CD4-positive, alpha-beta T cell treated with Interferon gamma for 1 hour (primary cell): ENCODE data around the gene SLC24A3.

ENCODE experiments used
- DNase-seq: peaks from one replicate; pipeline ENCODE4 v3.0.0-alpha.2; 2020

SLC24A3 gene

DNA sequence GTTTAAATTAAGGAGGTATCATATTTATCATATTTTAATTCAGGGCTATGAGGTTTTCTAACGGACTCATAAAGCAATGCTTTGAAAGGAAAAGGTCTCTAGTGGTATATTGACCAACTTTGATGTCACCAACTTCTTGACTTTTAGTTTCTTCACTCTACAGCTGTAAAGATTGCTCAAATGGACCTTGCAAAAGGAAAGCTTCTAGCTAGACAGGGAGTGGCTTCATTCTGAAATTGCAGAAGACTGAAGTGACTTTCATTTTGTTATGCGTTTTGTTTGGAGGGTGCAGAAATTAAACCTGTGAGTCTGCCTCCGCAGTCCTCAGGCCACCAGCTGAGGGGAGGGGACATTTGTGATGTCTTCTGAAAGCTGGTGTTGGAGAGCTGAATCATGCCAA is 95.7 kb downstream of the SLC24A3 start:
- DNase-seq, result no peak

- DNase-seq, result no peak
Measured at GRCh38 chr20:19310541-19310940, 98.1 kb downstream of the SLC24A3 start.

DNA sequence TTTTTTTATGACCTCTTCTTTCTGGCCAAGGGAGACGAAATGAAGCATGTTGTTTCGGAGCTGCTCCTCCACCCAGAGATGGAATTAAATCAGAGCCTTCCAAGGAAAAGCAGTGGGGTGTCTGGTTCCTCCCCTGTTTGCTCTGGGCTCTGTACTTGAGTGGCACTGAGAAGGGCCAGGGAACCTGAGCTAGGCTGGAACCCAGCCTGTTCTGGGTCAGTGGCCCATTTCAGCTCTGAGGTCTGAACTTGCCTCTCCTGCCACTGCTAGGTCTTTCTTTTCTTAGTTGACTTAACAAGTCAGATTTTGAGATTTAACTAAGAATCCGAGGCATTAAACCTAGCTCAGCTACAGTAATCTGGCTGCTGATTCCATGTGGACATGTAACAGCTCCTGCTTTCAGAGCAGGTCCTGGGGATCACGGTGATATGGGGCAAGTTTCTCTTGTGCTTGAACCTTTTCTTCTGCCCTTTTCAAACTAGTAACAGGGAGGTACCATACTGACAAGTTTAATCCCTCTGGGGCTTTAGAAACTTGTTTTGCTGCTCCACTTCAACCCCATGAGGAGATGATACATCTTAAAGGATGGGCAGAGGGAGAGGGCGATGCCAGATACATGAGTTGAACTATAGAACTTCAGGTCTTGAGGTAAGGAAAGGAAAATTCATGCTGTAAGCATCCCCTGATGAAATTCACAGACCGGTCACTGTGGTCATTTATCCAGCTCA is 101.1 kb downstream of the SLC24A3 start:
- DNase-seq, result no peak

- no peak for DNase-seq
Measured at GRCh38 chr20:19314621-19315020, 102.2 kb downstream of the SLC24A3 start.

GRCh38 chr20:19317237-19318069 is 105.0 kb downstream of the SLC24A3 start:
- no peak for DNase-seq

DNA sequence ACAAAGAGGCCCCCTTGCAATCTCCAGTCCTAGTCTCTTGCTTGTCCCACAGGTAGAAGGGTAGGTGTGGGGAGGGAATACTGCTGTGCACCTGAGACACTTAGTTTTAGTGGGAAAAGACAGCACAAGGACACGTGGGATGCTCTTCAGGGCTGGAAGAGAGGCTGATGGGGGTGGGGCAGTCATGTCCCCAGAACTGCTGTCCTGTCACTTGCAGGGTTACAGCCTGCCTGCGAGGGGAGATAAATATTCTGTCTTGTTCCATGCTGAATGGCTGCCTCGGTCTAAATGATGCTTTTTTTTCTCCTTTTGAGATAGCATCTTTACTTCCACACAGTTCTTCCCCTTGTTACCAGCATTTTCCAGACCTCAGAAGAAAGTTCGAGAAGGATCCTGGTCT is 106.2 kb downstream of the SLC24A3 start:
- no peak for DNase-seq

DNA sequence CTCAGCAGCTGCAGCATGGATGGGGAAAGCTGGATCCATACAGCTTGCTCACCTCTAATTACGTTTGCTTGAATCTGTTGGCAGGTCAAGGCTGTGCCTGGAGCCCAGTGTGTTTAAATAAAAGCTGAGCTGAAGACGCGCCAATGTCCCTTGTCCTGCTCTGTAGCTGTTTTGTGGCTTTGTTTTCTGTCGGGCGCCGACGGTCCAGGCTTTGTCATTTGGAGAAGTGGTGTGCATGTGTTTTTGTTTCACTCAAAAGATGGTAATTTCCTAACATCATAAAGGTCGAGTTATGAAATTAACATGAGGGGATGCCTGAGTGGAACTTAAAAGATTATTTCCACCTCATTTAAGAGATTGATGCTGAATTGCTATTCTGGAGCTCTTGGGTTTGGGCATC is 107.6 kb downstream of the SLC24A3 start:
- no peak for DNase-seq

DNA sequence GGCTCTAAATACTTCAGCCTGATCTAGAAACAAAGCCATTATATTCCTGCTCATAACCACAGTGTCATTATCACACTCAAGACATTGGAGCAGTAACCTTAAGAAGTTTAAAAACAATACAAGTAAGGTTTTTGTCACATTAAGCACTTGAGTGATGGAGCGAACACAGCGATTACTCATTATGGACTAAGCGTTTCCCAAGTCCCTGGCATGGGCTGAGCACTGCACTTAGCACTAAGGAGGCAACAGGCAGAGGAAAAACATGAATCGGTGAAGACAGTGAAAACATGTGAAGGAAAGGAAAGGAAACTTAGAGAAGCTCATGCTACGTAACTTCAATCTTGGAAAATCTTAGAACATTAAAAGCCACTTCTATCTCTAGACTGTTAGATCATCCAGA is 108.7 kb downstream of the SLC24A3 start:
- DNase-seq, result no peak

DNA sequence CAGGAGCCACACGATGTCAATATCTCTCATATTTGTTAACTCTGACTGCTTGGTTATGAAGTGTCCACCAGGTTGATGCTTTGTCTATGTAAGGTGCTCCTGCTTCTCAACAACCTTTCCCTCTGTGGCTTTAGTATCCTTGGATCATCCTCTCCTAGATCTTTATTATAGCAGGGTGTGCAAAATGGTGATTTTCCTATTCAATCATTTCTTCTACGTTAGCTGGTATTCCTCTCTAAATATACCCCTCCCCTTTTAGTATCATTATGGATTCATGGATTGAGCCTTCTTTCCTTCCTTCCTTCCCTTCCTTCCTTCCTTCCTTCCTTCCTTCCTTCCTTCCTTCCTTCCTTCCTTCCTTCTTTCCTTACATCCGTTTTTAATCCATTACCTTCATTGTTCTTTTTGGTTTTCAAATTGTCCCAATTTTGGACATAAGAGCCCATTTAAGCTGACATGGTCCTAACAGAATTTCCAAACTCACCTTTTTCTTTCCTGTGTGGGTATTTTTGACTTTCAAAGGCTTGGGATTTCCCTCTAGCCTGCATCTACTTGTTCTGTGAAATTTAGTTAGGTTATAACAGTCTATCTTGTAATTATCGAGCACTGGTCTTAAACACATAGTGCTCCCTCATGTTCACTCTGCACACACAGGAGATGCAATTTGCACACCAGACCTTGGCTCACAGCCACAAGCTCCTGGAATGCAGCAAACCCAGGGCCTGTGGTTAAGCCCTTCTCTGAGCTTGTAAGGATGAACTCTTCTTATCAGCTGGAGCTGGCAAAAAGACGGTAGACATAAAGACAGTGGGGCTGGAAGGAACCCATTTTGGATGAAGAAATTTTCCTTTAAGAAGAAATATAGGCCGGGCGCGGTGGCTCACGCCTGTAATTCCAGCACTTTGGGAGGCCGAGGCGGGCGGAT is 109.9 kb downstream of the SLC24A3 start:
- DNase-seq, result no peak

DNA sequence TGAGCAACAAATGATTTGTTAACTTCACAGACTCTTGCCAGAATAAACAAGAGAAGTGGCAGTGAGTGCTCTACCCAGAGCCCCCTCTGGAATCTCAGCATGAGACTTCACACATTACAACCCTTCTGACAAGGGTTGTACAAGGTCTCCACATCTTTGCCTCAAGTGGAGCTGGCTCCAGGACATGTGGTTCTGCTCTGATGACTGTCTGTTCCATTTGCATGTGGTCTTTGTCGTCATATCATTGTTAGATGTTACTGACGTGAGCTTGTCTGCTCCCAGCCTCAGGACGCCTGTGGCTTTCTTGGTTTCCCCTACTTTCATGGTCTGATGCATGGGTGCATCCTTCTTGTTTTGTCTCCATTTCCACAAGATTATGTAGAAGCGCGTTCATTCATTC is 115.0 kb downstream of the SLC24A3 start:
- DNase-seq, result no peak

GRCh38 chr20:19328676-19329075 is 116.2 kb downstream of the SLC24A3 start:
- no peak for DNase-seq

DNA sequence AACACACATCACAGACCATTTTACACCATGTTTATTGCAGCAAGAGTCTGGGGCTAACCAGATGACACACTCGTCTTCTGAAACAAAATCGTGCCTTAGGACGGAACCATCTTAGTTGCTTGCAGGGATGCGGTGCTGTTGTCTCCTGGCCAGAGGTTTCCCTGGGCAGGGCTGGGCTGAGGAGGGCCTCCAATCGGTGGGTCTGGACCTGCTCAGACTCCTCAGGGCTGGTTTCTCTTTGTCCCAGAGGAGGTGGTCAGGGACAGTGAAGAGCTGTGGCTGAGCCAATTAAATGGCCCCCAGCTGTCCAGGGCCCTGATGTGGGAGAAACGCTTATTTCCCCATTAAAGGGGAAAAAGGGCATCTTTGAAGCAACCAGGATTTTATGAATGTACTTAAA is 117.6 kb downstream of the SLC24A3 start:
- DNase-seq, result no peak

GRCh38 chr20:19330731-19331130 is 118.3 kb downstream of the SLC24A3 start:
- DNase-seq, result no peak

DNA sequence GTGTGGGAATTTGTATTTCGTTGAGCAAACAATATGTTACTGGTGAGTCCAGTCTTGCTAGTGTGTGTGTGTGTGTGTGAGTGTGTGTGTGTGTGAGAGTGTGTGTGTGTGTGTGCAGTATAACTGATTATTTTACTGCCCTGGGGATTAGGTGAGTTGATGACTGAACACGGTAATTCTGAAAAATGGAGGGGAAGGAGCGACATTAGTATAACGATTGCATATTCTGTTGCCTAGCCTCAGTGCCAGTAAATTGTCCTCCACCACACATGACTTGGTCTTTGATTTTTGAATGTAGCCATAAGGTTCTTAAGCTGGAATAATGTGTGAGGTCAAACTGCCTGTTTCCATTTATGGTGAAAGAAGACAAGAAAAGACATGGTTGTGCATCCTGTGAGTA is 121.1 kb downstream of the SLC24A3 start:
- no peak for DNase-seq

DNA sequence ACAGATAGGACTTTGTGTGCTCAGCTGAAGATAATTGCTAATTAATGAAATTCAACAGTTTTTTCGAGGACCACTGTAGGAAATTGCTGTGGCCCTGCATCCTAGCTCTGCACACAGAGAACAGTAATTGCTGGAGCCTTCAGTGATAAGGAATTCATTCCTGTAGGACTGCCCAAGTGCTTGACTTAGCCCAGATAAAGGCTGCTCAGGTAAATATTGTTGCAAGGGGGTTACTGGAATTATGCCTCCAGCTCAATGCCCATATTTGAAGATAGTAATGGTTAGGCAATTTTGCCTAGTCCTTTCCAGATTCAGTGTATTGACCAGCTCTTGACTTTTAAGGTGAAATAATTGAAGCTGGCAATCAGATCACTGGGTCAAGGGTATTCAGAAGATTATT is 122.9 kb downstream of the SLC24A3 start:
- DNase-seq, result no peak

- DNase-seq, result no peak
Measured at GRCh38 chr20:19335916-19336315, 123.5 kb downstream of the SLC24A3 start.

- no peak for DNase-seq
Measured at GRCh38 chr20:19336631-19337030, 124.2 kb downstream of the SLC24A3 start.

- no peak for DNase-seq
Measured at GRCh38 chr20:19338380-19338779, 125.9 kb downstream of the SLC24A3 start.

GRCh38 chr20:19338960-19339359 is 126.5 kb downstream of the SLC24A3 start:
- no peak for DNase-seq

DNA sequence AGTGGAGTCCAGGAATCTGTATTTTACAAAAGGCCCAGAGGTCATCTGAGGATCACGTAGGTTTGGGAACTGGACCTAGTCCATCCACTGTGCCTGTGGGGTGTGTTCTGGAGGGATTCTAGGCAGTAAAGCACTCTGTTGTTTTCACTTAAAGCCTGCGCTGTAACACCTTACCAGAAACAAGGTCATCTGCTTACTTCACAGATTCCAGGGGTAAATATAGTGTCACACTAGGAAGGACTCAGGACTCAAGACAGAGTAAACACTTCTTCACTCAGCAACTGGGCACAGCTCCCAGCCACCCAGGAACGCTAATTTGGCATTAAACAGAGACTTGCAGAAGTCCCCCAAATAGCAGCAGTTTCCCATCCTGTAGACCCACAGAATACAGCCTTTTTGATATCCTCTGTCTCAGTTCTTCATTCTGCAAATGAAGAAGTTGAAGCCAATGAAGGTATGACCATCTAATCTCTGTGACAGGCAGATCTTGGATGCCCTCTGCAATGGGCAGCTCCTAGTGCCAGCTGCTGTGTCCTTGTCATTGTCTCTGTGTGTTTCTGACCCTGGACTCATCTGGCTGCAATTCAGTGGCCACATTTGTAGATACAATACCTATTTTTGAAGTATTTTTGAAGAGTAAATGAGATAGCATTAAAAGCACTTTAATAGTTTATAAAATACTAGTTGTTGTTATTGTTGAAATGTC is 129.1 kb downstream of the SLC24A3 start:
- no peak for DNase-seq

- DNase-seq, result no peak
Measured at GRCh38 chr20:19344341-19344740, 131.9 kb downstream of the SLC24A3 start.

DNA sequence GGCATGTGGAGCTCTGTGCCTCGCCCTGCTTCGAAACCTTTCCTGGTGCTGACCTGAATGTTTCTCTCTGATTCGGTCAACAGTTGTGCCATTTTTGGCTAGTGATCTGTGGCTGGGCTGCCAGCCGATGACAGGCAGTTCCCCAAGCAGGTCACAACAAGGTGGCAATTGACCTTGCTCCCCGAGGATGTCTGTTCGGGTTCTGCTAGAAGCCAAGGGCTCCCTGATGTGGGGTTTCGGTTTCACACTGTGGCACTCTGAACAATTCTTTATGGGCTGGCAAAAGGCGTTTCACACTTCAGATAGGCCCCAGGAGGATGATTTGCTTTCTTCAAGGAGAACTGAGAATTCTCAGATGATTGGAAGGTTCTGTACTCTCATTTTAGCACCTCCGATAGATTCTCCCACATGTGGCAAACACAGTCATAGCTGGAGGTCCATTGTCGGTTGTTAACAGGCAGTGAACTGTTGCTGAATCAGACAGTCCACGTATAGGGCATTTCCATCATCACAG is 135.6 kb downstream of the SLC24A3 start:
- DNase-seq, result no peak
